ENCODE data around the gene MYL4.
A peak's percentile ranks its signal among the peaks of the same experiment; 100 is the strongest.
"Not testable (repeated sequence)": the region's sequence is repeated elsewhere in the genome, so short reads cannot be mapped to it uniquely, and the experiment has no call there.

Gene MYL4

DNA sequence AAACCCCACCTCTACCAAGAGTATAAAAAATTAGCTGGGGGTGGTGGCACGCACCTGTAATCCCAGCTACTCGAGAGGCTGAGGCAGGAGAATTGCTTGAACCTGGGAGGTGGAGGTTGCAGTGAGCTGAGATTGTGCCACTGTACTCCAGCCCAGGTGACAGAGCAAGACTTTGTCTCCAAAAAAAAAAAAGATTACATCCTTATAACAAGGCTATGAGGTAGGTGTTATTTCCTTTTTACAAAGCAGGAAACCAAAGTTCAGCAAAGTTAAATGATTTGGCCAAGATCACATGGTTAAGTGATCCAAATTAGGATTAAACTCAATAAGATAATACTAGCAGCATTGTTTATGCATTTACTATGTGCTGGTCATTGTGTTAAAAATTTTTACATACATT lies 8.1 kb downstream of the MYL4 start:
- H3K27ac ChIP-seq, H3K4me3 ChIP-seq: not testable (repeated sequence)

DNA sequence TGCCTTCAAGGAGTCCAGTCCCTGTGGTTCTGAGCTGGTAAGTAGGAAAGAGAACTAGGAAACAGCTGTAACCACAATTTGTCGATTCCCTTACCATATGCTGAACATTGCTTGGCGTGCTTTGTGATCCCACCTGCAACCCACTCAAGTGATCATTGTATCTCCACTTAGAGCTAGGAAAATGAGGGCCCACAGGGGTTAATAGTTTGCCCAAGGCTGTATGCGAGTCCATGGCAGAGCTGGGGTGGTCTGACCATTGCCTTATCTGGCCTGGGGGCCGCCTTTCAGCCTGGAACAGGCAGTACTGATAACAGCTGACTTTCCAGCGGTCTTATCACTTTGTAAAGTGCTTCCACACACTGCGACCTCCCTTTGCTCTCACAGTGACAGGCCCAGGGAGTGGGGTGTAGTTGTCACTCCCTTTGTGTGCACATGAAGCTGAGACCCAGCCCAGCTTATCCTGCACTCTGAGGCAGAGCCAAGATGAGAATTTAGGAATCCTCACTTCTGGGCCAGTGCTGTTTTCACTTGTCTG lies 9.8 kb downstream of the MYL4 start:
- peak overlapping the region in 1 of 21 experiments; percentile 27 for H3K27ac ChIP-seq

DNA sequence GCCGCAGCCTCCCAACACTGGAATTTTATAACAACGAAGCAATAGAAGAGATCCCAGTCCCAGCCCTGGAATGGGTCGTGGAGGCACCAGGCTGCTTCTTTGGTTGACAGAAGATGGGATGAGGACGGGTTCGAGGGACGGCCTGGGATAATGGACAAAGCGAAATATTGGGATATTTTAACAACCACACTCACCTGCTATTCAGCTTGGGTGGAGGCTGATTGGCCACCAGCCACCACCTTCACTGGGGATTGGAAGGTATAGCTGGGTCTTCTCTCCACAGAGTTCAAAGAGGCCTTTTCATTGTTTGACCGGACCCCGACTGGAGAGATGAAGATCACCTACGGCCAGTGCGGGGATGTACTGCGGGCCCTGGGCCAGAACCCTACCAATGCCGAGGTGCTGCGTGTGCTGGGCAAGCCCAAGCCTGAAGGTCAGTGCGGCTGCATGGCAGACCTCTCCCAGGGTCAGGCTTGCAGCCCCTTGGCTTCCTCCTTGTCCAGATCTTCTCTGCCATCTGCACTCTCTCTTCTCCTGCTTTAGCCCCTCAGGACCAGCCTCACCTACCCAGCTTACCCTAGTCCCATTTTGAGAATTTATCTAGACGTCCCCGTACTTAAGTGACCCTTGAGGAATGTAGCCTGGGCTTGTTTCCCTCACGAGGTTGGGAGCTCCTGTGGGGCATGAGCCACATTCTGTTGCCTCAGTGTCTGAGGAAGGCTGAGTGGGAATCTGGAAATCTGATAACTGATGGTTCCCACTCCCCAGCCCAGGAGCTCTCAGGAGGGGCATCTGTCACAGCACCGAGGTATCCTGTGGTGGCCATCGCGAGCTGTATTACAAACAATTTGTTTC lies 10.7 kb downstream of the MYL4 start:
- Histone ChIP-seq H3K4me3 (no peak overlapping the region), H3K27ac (peak overlapping the region in 1 of 21 experiments; percentile 55)

More for the DNA sequence above, 9.8 kb downstream of the MYL4 start:
- H3K4me3 ChIP-seq, result no peak overlapping the region

DNA sequence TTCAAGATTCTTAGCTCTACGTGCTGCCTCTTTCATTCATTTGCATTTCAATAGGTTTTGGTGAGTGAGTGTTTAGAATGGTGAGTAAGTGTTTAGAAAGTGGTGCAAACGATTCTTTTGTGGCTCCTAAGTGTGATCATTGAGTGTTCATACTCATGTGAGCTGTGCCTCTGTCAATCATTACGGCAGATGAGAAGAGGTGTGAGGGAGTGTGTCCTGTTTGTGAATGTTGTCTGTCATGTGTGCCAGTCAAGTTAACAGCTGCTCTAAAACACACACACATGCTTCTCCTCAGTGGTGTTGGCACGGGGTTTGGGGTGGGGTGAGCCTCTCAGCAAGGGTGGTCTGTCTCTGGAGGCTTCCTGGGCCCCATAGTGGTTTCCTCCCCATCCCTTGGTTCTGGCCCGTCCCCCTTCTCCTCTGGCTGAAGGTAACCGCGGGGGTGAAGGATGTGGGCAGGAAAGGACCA lies 11.4 kb downstream of the MYL4 start:
- H3K27ac ChIP-seq, result peak overlapping the region in 1 of 21 experiments; percentile 55
- no peak overlapping the region for H3K4me3 ChIP-seq

DNA sequence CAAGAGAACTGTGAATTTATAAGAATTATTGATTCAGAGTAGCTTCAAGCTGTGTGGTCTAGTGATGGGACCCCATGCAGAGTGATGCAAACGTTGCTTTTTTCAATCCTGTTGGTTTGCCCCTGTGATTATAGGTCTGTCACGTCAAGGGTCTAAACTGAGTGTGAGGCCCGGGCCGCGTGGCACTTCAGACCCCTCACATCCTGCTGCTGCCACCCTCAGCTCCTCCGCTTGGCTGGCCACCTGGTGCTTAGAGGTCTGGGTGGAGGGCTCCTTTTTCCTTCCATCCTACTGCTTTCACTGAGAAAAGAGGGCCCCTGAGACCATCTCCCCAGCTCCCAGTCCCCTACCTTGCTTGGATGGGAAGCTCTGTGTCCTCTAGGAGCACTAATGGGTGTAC lies 12.0 kb downstream of the MYL4 start:
- Histone ChIP-seq H3K4me3 (no peak overlapping the region), H3K27ac (no peak overlapping the region)

DNA sequence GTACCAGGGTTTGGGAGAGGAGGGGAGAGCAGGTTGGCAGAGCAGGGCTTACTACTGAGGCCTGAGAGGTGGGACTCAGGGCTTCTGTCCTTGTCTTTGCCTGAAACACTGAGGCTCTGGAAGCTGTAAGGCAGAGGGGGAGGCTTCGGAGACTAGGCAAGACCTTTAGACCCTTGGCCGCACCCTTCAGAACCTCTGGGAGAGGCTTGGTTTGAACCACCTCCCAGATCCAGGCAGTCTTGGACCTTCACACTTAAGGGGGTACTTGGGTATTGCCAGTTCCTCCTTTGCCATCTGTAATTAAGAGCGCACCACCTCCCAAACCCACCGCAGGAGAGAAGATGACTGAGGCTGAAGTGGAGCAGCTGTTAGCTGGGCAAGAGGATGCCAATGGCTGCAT lies 12.9 kb downstream of the MYL4 start:
- Histone ChIP-seq H3K4me3 (no peak overlapping the region), H3K27ac (no peak overlapping the region)

DNA sequence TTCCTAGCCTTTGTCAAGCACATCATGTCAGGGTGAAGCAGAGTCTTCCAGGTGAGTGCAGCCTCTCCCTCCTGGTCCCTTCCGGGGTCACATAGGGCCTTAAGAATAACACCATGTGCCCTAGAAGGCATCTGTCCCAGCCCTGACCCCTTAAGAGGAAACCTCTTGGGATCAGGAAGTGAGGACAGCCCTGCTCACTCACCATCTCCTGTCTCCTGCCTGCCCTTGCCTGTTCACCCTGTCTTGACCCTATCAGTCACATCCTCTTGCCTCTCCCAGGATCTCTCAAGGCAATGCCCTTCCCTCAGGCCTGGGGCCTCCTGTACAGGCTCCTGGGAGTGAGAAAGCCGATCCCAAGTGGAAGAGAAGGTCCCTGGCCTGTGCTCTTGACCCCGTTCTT lies 13.9 kb downstream of the MYL4 start:
- peak overlapping the region in 2 of 21 experiments; percentile 7 to 73 for H3K27ac ChIP-seq

DNA sequence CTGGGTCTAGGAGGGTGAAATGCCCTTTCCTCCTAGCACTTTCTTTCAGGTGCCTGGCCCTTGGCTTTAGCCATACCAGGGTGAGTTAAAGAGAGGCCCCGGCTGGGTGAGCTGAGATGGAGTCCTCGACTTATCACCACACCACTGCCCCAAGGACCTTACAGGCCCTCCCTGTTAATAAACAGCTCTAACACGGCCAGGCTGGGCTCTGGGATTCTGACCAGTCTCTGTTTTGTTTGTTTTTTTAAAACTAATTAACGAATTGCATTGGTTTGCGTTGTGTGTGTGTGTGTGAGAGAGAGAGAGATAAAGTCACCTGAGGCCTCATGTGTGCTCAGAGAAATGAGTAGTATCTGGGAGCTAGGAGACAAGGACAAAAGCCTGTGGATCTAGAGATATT lies 14.3 kb downstream of the MYL4 start:
- Histone ChIP-seq H3K27ac (peak overlapping the region in 6 of 21 experiments; percentile 7 to 87 (median 62)), H3K4me3 (no peak overlapping the region)

More for the DNA sequence above, 13.9 kb downstream of the MYL4 start:
- no peak overlapping the region for H3K4me3 ChIP-seq

DNA sequence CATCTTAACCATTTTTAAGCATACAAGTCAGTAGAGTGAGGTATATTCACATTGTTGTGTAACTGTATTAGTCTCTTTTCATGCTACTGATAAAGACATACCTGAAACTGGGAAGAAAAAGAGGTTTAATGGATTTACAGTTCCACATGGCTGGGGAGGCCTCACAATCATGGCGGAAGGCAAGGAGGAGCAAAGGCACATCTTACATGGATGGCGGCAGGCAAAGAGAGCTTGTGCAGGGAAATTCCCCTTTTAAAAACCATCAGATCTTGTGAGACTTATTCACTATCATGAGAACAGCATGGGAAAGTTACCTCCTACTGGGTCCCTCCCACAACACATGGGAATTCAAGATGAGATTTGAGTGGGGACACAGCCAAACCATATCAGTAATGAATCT lies 14.9 kb downstream of the MYL4 start:
- H3K27ac ChIP-seq, result peak overlapping the region in 7 of 21 experiments; percentile 14 to 87 (median 77)
- H3K4me3 ChIP-seq, result not testable (repeated sequence)

DNA sequence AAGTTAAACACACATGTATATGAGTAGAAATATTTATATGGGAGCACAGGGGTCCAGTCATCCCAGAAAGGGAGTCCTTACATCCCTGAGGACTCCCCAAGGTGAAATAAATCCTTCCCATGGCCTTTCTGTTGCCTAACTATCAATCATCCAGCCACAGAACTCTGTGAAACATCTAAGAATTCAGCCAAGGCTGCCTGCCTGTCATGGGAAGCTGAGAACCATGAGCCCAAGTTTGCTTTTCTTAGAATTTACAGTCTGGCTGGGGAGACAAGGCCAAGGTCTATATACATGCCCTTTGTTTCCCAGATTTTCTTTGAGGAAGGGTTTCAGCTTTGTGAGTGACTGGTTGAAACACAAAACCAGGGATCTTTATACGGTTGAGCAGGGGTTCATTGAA lies 15.8 kb downstream of the MYL4 start:
- H3K27ac ChIP-seq, result peak overlapping the region in 19 of 21 experiments; percentile 9 to 87 (median 69)
- H3K4me3 ChIP-seq, result no peak overlapping the region

DNA sequence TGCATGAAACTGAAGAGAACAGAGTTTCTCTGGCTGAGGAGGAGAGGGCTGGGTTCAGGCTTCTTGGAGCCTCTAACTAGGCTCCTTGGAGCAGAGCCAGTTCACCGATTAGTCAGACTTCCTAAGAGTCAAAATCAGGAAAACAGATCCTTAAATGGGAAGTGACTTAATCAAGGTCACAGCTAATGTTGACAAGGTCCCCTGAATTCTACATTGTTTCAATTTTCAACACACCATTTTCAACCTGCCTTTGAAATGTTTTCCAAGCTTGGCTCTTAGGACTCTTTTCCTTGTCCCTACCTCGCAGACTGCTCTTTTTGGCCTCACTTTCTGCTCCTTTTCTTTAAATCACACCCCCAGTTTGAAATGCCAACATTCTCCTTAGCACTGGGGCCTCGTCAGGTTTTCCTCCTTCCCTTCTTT lies 16.3 kb downstream of the MYL4 start:
- peak overlapping the region in 17 of 21 experiments; percentile 9 to 87 (median 69) for H3K27ac ChIP-seq
- H3K4me3 ChIP-seq, result no peak overlapping the region

DNA sequence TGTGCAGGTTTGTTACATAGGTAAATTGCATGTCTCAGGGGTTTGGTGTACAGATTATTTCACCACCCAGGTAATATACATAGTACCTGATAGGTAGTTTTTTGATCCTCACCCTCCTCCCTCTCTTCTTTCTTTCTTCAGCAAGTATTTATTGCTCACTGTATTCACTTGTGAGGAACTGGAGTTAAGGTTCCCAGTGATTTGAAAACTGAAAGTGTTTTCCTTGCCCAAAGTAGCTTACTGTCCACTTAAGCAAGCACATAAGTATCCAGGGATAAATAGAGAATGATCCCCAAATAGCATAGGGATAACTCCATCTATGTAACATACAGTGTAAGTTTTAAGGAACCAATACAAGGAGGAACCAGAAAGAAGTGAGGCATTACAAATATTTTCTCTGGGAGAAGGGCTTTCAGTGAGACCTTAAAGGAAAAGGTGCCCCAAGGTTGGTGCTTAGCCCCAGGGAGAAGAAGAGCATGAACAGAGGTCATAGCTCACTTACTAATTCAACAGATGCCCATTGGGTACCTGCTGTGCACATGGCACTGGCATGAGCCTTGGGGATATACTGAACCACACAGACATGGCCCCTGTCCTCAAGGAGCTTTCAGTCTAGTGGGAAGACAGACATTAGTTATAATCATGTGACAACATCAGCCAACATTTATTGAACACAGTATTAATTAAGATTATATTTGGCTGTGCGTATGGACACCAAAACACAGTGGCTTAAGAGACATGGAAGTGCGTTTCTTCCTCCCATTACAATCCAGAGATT lies 17.0 kb downstream of the MYL4 start:
- H3K4me3 ChIP-seq, result no peak overlapping the region
- peak overlapping the region in 16 of 21 experiments; percentile 9 to 87 (median 65) for H3K27ac ChIP-seq

DNA sequence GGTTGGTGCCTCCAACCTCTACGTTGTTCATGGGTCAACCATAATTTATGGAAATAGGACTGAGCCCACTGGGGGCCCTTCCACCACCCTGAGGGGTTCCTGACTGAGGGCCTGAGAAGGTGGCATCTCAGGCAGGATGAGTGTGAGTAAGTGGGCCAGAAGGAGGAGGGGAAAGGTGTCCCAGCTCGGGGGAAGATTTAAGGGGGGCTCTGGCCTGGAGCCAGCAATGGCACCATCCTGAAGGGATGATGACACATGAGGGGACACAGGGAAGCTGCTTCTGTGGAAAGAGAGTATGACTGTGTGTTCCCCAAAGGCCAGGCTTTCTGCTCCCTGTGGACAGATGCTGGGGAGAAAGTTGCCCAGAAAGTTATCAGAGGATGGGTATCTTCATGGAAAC lies 18.7 kb downstream of the MYL4 start:
- peak overlapping the region in 1 of 21 experiments; percentile 35 for H3K27ac ChIP-seq
- no peak overlapping the region for H3K4me3 ChIP-seq

DNA sequence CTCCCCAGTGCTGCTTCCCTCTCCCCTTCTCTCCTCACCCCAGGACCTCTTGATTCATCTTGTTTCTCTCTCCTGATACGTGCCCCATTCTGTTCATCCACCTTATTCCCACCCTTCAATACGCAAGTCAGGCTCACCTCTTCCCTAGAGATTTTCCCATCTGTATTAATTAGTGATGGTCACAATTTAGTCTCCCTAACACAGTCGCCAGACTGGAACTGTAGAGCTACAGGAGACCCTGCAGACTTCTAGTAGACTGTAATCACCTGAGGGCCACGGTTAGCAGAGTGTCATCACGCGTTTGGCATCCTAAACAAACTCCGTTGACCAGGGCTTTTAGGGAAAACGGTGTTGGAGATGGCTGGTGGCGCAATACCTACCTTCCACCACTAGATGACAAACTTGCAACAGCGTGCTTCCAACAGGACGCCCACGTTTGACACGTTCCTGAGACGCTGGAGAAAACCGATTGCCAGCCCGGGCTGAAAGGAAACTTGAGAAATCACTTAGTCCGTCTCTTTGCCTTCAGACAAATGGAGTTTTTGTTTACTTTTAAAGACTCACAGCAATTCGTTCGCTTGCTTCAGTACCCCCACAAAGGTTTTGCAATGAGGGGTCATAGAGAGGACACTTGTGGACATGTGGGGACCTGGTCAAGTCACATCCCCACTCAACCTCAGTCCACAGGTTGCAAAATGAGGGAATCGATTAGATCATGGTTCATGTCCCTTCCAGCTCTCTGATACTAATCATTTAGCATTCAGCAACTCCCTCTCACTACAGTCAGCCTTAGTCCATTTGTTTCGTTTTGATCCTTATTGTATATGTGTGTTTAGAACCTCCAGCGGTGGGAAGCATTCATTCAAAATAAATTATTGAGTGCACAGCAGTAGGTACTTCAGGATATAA lies 20.6 kb downstream of the MYL4 start:
- Histone ChIP-seq H3K27ac (peak overlapping the region in 9 of 21 experiments; percentile 18 to 59 (median 35)), H3K4me3 (peak overlapping the region in 2 of 7 experiments; percentile 5 to 21)

DNA sequence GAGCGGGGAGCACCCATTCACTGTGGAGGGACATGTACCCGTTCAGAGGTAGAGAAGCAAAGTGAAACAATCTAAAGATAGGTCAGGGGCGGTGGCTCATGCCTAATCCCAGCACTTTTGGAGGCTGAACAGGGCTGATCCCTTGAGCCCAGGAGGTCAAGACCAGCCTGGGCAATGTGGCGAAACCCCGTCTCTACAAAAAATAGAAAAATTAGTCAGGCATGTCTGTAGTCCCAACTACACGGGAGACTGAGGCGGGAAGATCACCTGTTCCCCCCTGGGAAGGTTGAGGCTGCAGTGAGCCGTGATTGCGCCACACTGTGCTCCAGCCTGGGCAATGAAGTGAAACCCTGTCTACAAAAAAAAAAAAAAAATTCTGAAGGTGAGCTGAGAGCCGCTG lies 21.7 kb downstream of the MYL4 start:
- peak overlapping the region in 1 of 21 experiments; percentile 44 for H3K27ac ChIP-seq
- H3K4me3 ChIP-seq, result no peak overlapping the region

DNA sequence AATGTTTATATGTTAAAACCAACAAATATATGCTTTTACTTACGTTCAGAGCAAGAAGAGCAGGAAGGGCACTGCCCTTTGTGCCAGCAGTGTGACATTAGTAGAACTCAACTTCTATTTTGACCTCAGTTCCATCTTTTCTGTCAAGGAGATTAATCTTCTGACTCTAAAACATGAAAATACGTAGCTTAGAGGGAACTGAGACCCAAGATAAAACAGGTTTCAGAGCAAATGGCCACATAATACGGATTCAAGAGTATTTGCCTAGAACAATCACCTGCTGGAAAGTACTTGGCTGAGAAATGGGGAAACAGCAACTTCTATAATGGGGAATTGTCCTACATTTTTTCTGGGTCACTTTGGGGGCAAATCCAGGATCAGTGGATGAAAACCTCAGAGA lies 22.2 kb downstream of the MYL4 start:
- Histone ChIP-seq H3K27ac (no peak overlapping the region), H3K4me3 (no peak overlapping the region)

DNA sequence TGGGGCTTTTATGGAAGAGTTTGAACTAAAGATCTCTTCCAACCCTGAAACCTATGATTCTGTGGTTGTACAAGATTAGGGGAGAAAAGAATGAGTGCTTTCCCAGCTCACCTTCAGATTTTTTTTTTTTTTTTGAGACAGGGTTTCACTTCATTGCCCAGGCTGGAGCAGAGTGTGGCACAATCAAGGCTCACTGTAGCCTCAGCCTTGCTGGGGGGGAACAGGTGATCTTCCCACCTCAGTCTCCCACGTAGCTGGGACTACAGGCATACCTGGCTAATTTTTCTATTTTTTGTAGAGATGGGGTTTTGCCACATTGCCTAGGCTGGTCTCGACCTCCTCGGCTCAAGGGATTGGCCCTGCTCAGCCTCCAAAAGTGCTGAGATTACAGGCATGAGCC lies 22.7 kb downstream of the MYL4 start:
- no peak overlapping the region for H3K27ac ChIP-seq
- H3K4me3 ChIP-seq, result no peak overlapping the region

DNA sequence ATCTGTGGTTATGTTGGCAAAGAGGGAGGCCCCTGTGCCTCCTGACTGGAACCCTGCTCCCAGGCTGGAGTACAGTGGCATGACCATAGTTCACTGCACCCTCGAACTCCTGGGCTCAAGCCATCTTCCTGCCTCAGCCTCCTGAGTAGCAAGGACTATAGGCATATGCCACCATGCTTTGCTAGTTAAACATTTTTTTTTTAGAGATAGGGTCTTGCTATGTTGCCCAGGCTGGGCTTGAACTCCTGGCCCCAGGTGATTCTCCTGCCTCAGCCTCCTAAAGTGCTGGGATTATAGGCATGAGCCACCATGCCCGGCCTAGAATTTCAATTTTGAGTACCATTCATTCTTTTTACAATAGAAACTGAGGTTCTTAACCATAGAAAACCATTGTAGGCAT lies 23.3 kb downstream of the MYL4 start:
- Histone ChIP-seq H3K27ac (no peak overlapping the region), H3K4me3 (no peak overlapping the region)

DNA sequence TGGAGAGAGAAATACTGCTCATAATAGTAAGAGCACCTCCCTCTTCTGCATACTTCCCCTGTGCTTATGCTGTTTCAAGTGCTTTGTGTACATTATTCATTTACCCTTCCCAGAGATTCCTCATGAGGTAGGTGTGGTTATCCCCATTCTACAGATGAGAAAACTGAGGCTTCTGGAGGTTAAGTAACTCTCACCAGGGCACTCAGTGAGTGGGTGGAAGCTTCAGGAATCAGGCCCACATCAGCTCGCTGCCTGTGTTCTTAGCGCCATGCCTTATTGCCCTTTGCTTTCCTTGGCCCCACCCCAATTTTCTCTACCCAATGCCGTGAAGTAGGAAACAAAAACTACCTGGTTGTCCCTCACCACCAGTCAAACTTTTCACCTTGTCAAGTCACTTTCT lies 26.4 kb downstream of the MYL4 start:
- Histone ChIP-seq H3K27ac (no peak overlapping the region), H3K4me3 (no peak overlapping the region)
